ENCODE data around the gene PRDM11. TPM values are rescaled to one million over a fixed set of nuclear protein-coding genes. Genes with fewer than 3 reads are reported as not detected.

The PRDM11 gene
- total and polyA plus RNA-seq, 7 experiments from 2014 or later: 0.44 to 8.8 (median 5.7) TPM

DNA sequence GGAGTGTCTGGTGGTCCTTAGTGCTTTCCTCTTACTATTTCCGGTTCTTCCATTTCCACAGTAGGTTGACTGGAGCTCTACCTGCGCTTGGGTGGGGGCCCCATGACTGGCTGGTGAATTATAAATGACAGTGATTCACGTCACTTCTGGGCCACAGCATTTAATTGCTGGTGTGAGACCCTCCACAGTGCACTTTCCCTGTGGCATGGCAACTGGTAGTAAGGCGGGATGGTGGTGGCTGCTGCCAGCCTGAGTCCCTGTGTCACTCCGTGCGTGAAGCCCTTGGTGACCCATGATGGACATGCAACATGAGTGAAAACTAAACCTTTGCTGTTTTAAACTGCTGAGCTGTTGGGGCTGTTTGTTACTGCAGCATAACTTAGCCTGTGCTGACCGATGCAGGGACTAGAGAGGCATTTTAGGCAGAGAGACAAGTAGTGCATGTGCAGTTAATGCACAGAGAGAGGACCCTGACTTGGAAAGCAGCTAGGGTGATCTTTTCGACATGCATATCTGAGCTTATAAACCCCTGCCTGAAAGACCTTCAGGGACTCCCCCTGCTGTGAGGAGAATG is 3.1 kb downstream of the PRDM11 start:
- Mint-ChIP-seq H3K27me3 (peaks cover 0 to 24% (median 2%) of the 10 kb centered on the region in 5 donors), H3K36me3 (peaks cover 2 to 16% (median 5%) of the 10 kb centered on the region in 5 donors), H3K27ac (no peak overlapping the region), H3K9me3 (peaks cover 0 to 3% (median 0%) of the 10 kb centered on the region in 11 donors), H3K4me3 (peak overlapping the region in 4 of 10 donors; percentile 27 to 93 (median 39)), H3K4me1 (peaks cover 13 to 55% (median 48%) of the 10 kb centered on the region in 7 donors)
- no peaks in the 10 kb centered on the region for H3K36me3 ChIP-seq (ENCODE audit: control insufficient read depth in 2 of 3, insufficient read depth in 3 of 3, low read length in 3 of 3)
- peak in 1 of 9 donors; percentile 13 for DNase-seq
- peaks cover 13 to 14% of the 10 kb centered on the region in 2 donors for H3K4me1 ChIP-seq (ENCODE audit: control insufficient read depth in 2 of 2, insufficient read depth in 2 of 2, low read length in 2 of 2)
- intact Hi-C loops (cut with micrococcal nuclease): loop anchor here in 1 of 2 donors (5.0 to 10.0 kb wide), 3 partner anchors 582 to 1465 kb away; partner anchors contain the start of genes CD82 and HSD17B12
- CTCF ChIA-PET: no interaction called here
- H3K27ac ChIP-seq (ENCODE audit: low read depth, low read length): no peak overlapping the region
- POLR2A ChIA-PET: interaction anchor here (0.7 to 1.0 kb wide), 2 partner anchors 8 to 10 kb away, joined by 3 to 4 read pairs; no protein-coding TSS in a partner anchor
- no peak for ATAC-seq
- no peak overlapping the region for H3K4me3 ChIP-seq (ENCODE audit: low read length)
- H3K9me3 ChIP-seq (ENCODE audit: control insufficient read depth in 2 of 3, low read length in 3 of 3): no peaks in the 10 kb centered on the region
- no peaks in the 10 kb centered on the region for H3K27me3 ChIP-seq (ENCODE audit: control insufficient read depth in 2 of 2, insufficient read depth in 2 of 2, low read length in 2 of 2)

DNA sequence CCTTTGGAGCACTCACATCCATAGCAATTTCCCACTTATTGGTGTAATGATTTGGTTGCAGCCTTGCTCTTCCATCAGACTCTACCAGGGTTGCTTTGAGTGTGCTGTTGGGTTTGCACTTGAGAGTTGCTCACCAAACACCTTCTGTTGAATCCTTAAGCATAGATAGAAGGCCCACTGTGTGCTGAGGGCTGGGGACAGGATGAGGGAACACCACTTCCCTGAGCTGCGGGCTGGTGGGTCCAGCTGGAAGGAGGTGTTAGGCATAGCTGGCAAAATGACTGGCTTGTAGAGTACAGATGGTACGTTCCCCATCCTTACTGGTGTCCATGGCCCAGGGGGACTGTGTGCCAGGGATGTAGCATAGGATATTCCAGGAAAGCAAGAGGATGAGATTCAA is 3.9 kb downstream of the PRDM11 start:
- no peak overlapping the region for H3K27ac ChIP-seq (ENCODE audit: low read depth, low read length)
- H3K4me1 ChIP-seq (ENCODE audit: control insufficient read depth in 2 of 2, insufficient read depth in 2 of 2, low read length in 2 of 2): peaks cover 13 to 14% of the 10 kb centered on the region in 2 donors
- H3K36me3 Mint-ChIP-seq: peaks cover 2 to 16% (median 5%) of the 10 kb centered on the region in 5 donors
- ChIA-PET POLR2A (interaction anchor here (0.7 to 1.0 kb wide), 2 partner anchors 9 kb away, joined by 3 to 4 read pairs; no protein-coding TSS in a partner anchor), CTCF (interaction anchor here (0.5 kb wide), 1 partner anchor 250 kb away, joined by 3 read pairs; no protein-coding TSS in a partner anchor)
- H3K9me3 Mint-ChIP-seq: peaks cover 0 to 3% (median 0%) of the 10 kb centered on the region in 11 donors
- H3K4me3 Mint-ChIP-seq: peak overlapping the region in 4 of 10 donors; percentile 14 to 41 (median 37)
- peak overlapping the region in 1 of 9 donors; percentile 60 for H3K27ac Mint-ChIP-seq
- no peak for ATAC-seq
- H3K27me3 ChIP-seq (ENCODE audit: control insufficient read depth in 2 of 2, insufficient read depth in 2 of 2, low read length in 2 of 2): no peaks in the 10 kb centered on the region
- peaks cover 0 to 18% (median 0%) of the 10 kb centered on the region in 5 donors for H3K27me3 Mint-ChIP-seq
- H3K9me3 ChIP-seq (ENCODE audit: control insufficient read depth in 2 of 3, low read length in 3 of 3): no peaks in the 10 kb centered on the region
- H3K4me1 Mint-ChIP-seq: peaks cover 13 to 55% (median 47%) of the 10 kb centered on the region in 7 donors
- intact Hi-C loops (cut with micrococcal nuclease): no loop called here
- no peak overlapping the region for H3K4me3 ChIP-seq (ENCODE audit: low read length)
- DNase-seq: peak in 1 of 9 donors; percentile 6
- no peaks in the 10 kb centered on the region for H3K36me3 ChIP-seq (ENCODE audit: control insufficient read depth in 2 of 3, insufficient read depth in 3 of 3, low read length in 3 of 3)

DNA sequence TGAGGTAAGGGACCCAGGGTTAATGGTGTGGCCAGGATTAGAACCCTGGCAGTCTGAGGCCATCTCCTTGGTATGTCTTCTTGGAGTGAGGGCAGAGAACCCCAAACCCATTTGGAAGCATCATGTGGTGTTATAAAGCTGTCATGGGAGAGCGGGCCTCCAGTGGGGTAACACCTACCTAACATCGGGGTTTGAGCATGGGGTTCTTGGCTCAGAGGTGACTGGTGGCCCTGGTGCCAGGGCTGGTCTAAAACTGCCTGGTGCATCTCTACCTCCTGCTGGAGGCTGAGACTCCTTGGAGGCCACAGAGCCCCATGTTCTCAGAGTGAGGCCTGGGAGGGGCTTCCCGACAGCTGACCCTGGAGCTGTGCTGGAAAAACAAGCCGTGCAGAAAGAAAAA is 4.5 kb downstream of the PRDM11 start:
- H3K4me3 ChIP-seq (ENCODE audit: low read length): no peak overlapping the region
- CTCF ChIA-PET: no interaction called here
- no peaks in the 10 kb centered on the region for H3K36me3 ChIP-seq (ENCODE audit: control insufficient read depth in 2 of 3, insufficient read depth in 3 of 3, low read length in 3 of 3)
- DNase-seq: peak in 1 of 9 donors; percentile 14
- H3K27ac Mint-ChIP-seq: no peak overlapping the region
- peaks cover 8 to 53% (median 41%) of the 10 kb centered on the region in 7 donors for H3K4me1 Mint-ChIP-seq
- peaks cover 0 to 11% (median 0%) of the 10 kb centered on the region in 5 donors for H3K27me3 Mint-ChIP-seq
- intact Hi-C loops (cut with micrococcal nuclease): no loop called here
- no peak overlapping the region for H3K4me3 Mint-ChIP-seq
- H3K27ac ChIP-seq (ENCODE audit: low read depth, low read length): no peak overlapping the region
- H3K9me3 ChIP-seq (ENCODE audit: control insufficient read depth in 2 of 3, low read length in 3 of 3): no peaks in the 10 kb centered on the region
- peaks cover 0 to 3% (median 0%) of the 10 kb centered on the region in 11 donors for H3K9me3 Mint-ChIP-seq
- POLR2A ChIA-PET: no interaction called here
- ATAC-seq: no peak
- peaks cover 2 to 16% (median 5%) of the 10 kb centered on the region in 5 donors for H3K36me3 Mint-ChIP-seq
- peaks cover 8 to 10% of the 10 kb centered on the region in 2 donors for H3K4me1 ChIP-seq (ENCODE audit: control insufficient read depth in 2 of 2, insufficient read depth in 2 of 2, low read length in 2 of 2)
- H3K27me3 ChIP-seq (ENCODE audit: control insufficient read depth in 2 of 2, insufficient read depth in 2 of 2, low read length in 2 of 2): no peaks in the 10 kb centered on the region

DNA sequence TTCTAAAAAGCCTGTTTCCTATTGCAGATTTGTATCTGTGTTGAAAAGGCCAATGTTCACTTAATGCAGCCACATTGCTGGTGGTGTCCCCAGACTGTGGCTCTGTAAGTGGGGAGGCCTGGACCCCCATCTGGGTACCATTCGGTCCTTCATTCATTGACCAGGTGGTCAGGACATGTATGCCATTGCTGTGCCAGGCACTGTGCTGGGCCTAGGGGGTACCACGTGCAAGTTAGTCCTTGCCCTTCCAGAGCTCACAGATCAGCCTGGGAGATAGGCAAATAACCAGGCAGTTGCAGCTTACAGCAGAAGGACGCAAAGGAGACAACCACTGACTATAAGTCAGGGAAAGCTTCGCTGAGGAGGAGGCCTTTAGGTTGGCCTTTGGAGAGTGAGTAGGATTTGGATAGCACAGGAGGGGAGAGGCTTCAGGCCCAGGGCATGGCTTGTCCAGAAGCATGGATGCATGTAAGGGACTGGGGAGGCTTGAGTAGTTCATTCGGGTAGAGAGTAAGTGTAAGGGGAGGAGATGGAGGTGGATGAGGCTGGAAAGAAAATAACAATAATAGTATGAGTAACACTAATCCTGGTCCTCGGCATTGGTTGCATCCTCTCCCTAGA is 5.0 kb downstream of the PRDM11 start:
- Histone ChIP-seq H3K27me3 (ENCODE audit: control insufficient read depth in 2 of 2, insufficient read depth in 2 of 2, low read length in 2 of 2) (no peaks in the 10 kb centered on the region), H3K4me1 (ENCODE audit: control insufficient read depth in 2 of 2, insufficient read depth in 2 of 2, low read length in 2 of 2) (peaks cover 6 to 9% of the 10 kb centered on the region in 2 donors), H3K27ac (ENCODE audit: low read depth, low read length) (no peak overlapping the region), H3K9me3 (ENCODE audit: control insufficient read depth in 2 of 3, low read length in 3 of 3) (no peaks in the 10 kb centered on the region), H3K4me3 (ENCODE audit: low read length) (no peak overlapping the region), H3K36me3 (ENCODE audit: control insufficient read depth in 2 of 3, insufficient read depth in 3 of 3, low read length in 3 of 3) (no peaks in the 10 kb centered on the region)
- Mint-ChIP-seq H3K36me3 (peaks cover 2 to 16% (median 5%) of the 10 kb centered on the region in 5 donors), H3K9me3 (peaks cover 0 to 3% (median 0%) of the 10 kb centered on the region in 11 donors), H3K27ac (peak overlapping the region in 1 of 9 donors; percentile 51), H3K4me1 (peaks cover 5 to 50% (median 38%) of the 10 kb centered on the region in 7 donors), H3K4me3 (no peak overlapping the region), H3K27me3 (peaks cover 0 to 6% (median 0%) of the 10 kb centered on the region in 5 donors)
- POLR2A ChIA-PET: no interaction called here
- intact Hi-C loops (cut with micrococcal nuclease): no loop called here
- no peak for ATAC-seq
- peak in 1 of 9 donors; percentile 13 for DNase-seq
- CTCF ChIA-PET: no interaction called here

DNA sequence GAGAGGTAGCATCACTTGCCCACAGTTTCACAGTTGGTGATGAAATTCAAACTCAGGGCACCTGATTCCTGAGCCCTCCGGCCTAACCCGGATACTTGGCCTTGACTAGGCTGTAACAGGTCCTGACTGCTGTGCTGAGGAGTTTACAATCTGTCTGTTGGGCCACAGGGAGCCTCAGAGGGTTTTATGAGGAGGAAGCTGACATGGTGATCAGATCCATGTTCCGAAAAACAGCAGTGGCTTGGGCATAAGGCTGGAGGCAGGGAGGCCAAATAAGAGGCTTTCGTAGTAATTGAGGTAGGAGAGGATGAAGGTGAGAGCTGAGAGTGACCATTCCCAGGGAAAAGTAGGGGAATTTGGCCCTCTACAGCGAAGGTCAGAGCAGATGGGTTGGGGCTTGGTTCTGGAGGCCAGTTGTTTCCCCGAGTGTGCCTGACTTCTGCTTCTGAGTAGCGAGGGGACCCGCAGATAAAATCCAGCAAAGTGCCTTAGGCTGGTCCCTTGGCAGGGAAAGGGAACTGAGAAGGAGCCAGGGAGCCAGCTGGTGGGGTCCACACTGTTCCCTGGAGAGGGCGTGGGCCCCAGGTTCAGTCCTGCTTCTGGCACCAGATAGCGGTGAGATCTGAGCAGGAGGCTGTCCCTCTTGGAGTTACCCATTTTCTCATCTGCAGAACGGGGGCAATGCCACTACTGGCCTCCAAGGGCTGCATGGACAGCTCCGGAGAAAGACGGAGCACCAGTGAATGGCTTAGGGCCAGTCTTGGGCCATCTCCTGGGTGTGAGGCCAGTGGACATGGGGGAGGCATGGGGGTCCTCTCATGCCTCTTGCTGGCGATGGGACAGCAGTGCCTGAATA is 6.5 kb downstream of the PRDM11 start:
- no peak overlapping the region for H3K27ac ChIP-seq (ENCODE audit: low read depth, low read length)
- Mint-ChIP-seq H3K27me3 (peaks cover 0 to 6% (median 0%) of the 10 kb centered on the region in 5 donors), H3K36me3 (peaks cover 2 to 21% (median 5%) of the 10 kb centered on the region in 5 donors), H3K27ac (peak overlapping the region in 1 of 9 donors; percentile 76), H3K4me1 (peaks cover 0 to 51% (median 42%) of the 10 kb centered on the region in 7 donors), H3K9me3 (peaks cover 0 to 3% (median 0%) of the 10 kb centered on the region in 11 donors), H3K4me3 (no peak overlapping the region)
- peaks cover under 1 to 5% of the 10 kb centered on the region in 2 donors for H3K4me1 ChIP-seq (ENCODE audit: control insufficient read depth in 2 of 2, insufficient read depth in 2 of 2, low read length in 2 of 2)
- POLR2A ChIA-PET: interaction anchor here (0.7 kb wide), 1 partner anchor 9 kb away, joined by 3 read pairs; no protein-coding TSS in a partner anchor
- CTCF ChIA-PET: no interaction called here
- peak in 1 of 9 donors; percentile 17 for DNase-seq
- no peaks in the 10 kb centered on the region for H3K27me3 ChIP-seq (ENCODE audit: control insufficient read depth in 2 of 2, insufficient read depth in 2 of 2, low read length in 2 of 2)
- no peaks in the 10 kb centered on the region for H3K9me3 ChIP-seq (ENCODE audit: control insufficient read depth in 2 of 3, low read length in 3 of 3)
- intact Hi-C loops (cut with micrococcal nuclease): no loop called here
- ATAC-seq: no peak
- H3K4me3 ChIP-seq (ENCODE audit: low read length): no peak overlapping the region
- no peaks in the 10 kb centered on the region for H3K36me3 ChIP-seq (ENCODE audit: control insufficient read depth in 2 of 3, insufficient read depth in 3 of 3, low read length in 3 of 3)

DNA sequence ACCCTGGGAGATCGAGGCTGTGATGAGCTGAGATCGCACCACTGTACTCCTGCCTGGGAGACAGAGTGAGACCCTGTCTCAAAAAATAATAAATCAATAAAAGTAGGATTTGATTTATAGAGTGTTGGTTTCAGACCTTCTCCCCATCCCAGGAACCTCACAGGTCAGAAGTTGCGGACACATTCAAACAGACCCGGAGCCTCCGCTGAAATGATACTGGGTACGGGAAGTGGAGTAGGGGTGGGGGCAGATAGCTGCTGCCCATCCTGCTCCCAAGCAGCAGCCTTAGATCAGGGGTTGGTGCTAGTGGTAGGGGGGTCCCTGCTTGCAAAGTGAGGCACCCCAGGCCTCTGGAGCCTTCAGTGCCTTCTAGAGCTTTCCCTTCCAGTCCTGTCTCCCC is 7.8 kb downstream of the PRDM11 start:
- H3K4me3 ChIP-seq (ENCODE audit: low read length): no peak overlapping the region
- intact Hi-C loops (cut with micrococcal nuclease): no loop called here
- CTCF ChIA-PET: interaction anchor here (0.6 kb wide), 1 partner anchor 218 kb away, joined by 3 read pairs; no protein-coding TSS in a partner anchor
- no peaks in the 10 kb centered on the region for H3K27me3 ChIP-seq (ENCODE audit: control insufficient read depth in 2 of 2, insufficient read depth in 2 of 2, low read length in 2 of 2)
- ATAC-seq (no peak), DNase-seq (no peak)
- H3K27me3 Mint-ChIP-seq: no peaks in the 10 kb centered on the region
- peaks cover under 1 to 21% (median 5%) of the 10 kb centered on the region in 5 donors for H3K36me3 Mint-ChIP-seq
- no peak overlapping the region for H3K27ac Mint-ChIP-seq
- H3K4me1 Mint-ChIP-seq: peaks cover 0 to 38% (median 33%) of the 10 kb centered on the region in 7 donors
- POLR2A ChIA-PET: no interaction called here
- H3K4me1 ChIP-seq (ENCODE audit: control insufficient read depth in 2 of 2, insufficient read depth in 2 of 2, low read length in 2 of 2): no peaks in the 10 kb centered on the region
- H3K9me3 Mint-ChIP-seq: peaks cover 0 to 3% (median 0%) of the 10 kb centered on the region in 11 donors
- H3K4me3 Mint-ChIP-seq: no peak overlapping the region
- H3K9me3 ChIP-seq (ENCODE audit: control insufficient read depth in 2 of 3, low read length in 3 of 3): no peaks in the 10 kb centered on the region
- H3K36me3 ChIP-seq (ENCODE audit: control insufficient read depth in 2 of 3, insufficient read depth in 3 of 3, low read length in 3 of 3): no peaks in the 10 kb centered on the region
- no peak overlapping the region for H3K27ac ChIP-seq (ENCODE audit: low read depth, low read length)
